Keratinocyte (primary cell): ENCODE data around the gene NRXN2. TPM values are rescaled to one million over a fixed set of nuclear protein-coding genes. Genes with fewer than 3 reads are reported as not detected.

Source experiments
- DNase-seq: peaks from one replicate; pipeline ENCODE4 v3.0.0-alpha.2; 2011; ENCODE audit warnings: low read depth, missing footprints, low spot score
- FAIRE-seq: peaks from 2 replicates; lab custom pipeline; 2011; peaks lifted over from hg19 to GRCh38; lab: Jason Lieb, UNC
- H2AFZ ChIP-seq: 2 replicates; pipeline ENCODE4 v1.6.0; 2012; ENCODE audit warnings: low read length, control low read depth, inconsistent platforms; ENCODE audit not compliant: control insufficient read depth
- H3K27ac ChIP-seq: 2 replicates; pipeline ENCODE4 v1.5.1; 2011; ENCODE audit warnings: low read length; ENCODE audit not compliant: control insufficient read depth, insufficient read depth
- H3K27me3 ChIP-seq: 3 replicates; pipeline ENCODE4 v1.6.0; 2011; ENCODE audit warnings: low read length; ENCODE audit not compliant: control insufficient read depth, insufficient read depth; ENCODE audit errors: extremely low read depth
- H3K36me3 ChIP-seq, 2 experiments: 2 replicates in 1 of 2; 3 replicates in 1 of 2; pipeline ENCODE4 v1.5.1; 2011; ENCODE audit warnings: low read length in 2 of 2, mild to moderate bottlenecking in 1 of 2; ENCODE audit not compliant: control insufficient read depth in 2 of 2, insufficient read depth in 2 of 2; ENCODE audit errors: extremely low read depth in 1 of 2
- H3K4me1 ChIP-seq: 3 replicates; pipeline ENCODE4 v1.5.1; 2011; ENCODE audit warnings: low read length; ENCODE audit not compliant: control insufficient read depth, insufficient read depth; ENCODE audit errors: extremely low read depth
- H3K4me2 ChIP-seq: 3 replicates; pipeline ENCODE4 v1.6.0; 2011; ENCODE audit warnings: low read depth, low read length; ENCODE audit not compliant: control insufficient read depth, insufficient read depth; ENCODE audit errors: extremely low read depth
- H3K4me3 ChIP-seq, 3 experiments: fragments of 200-600 bp in 1 of 3; sonication (generic) in 1 of 3; 2 replicates in 2 of 3; 3 replicates in 1 of 3; pipeline ENCODE4 v1.5.1; 2011 to 2016; ENCODE audit warnings: low read length in 3 of 3, mild to moderate bottlenecking in 3 of 3, control low read depth in 2 of 3, inconsistent platforms in 1 of 3, low read depth in 1 of 3, mixed read lengths in 1 of 3, mixed run types in 1 of 3, moderate library complexity in 1 of 3; ENCODE audit not compliant: control insufficient read depth in 2 of 3, insufficient read depth in 2 of 3; ENCODE audit errors: extremely low read depth in 1 of 3
- H3K79me2 ChIP-seq: 2 replicates; pipeline ENCODE4 v1.6.0; 2012; ENCODE audit warnings: low read length; ENCODE audit not compliant: control insufficient read depth, insufficient read depth
- H3K9ac ChIP-seq: 3 replicates; pipeline ENCODE4 v1.6.0; 2011; ENCODE audit warnings: low read length; ENCODE audit not compliant: control insufficient read depth, insufficient read depth; ENCODE audit errors: extremely low read depth
- H3K9me1 ChIP-seq: 3 replicates; pipeline ENCODE4 v1.6.0; 2011; ENCODE audit warnings: low read length; ENCODE audit not compliant: control insufficient read depth, insufficient read depth; ENCODE audit errors: extremely low read depth
- H3K9me3 ChIP-seq: 2 replicates; pipeline ENCODE4 v1.5.1; 2012; ENCODE audit warnings: low read depth, low read length; ENCODE audit not compliant: control insufficient read depth
- H4K20me1 ChIP-seq: 3 replicates; pipeline ENCODE4 v1.6.0; 2011; ENCODE audit warnings: low read length; ENCODE audit not compliant: control insufficient read depth, insufficient read depth; ENCODE audit errors: extremely low read depth
- EZH2 ChIP-seq: IDR thresholded peaks from one replicate; pipeline ENCODE4 v1.6.1; 2012; ENCODE audit warnings: inconsistent platforms, mild to moderate bottlenecking, low read length, moderate library complexity
- dilution Hi-C: fragments of 300-500 bp; cut with MboI; formaldehyde crosslinking; loops from one replicate; pipeline ENCODE4 v1.7.0; 2020; ENCODE audit warnings: low sequenced_read_pairs; ENCODE audit not compliant: extremely low pct_ligation_motif_present
- polyA plus RNA-seq, 5 experiments: library from polyadenylated mRNA; depleted of rRNA in 3 of 5; stranded (reverse) in 3 of 5; stranded (forward) in 1 of 5; unstranded in 1 of 5; fragments of >200 nt; gene quantifications; 1 replicate in 1 of 5; 2 replicates in 3 of 5; 3 replicates in 1 of 5; pipeline versions ENCODE4 v1.2.1 to v1.2.3, GENCODE V29; 2011 to 2012; ENCODE audit warnings: missing spikeins in 2 of 5, low read depth in 1 of 5, low replicate concordance in 1 of 5
- TF ChIP-seq, protein P1 (sequence below), 3 experiments: IDR thresholded peaks in 1 of 3; conservative IDR thresholded peaks in 1 of 3; optimal IDR thresholded peaks in 1 of 3; 2 replicates in 2 of 3; 3 replicates in 1 of 3; pipeline versions ENCODE3 to v1.5.1; 2011; ENCODE audit warnings: low read length in 3 of 3, mild to moderate bottlenecking in 3 of 3, moderate library complexity in 2 of 3, control low read depth in 1 of 3, inconsistent platforms in 1 of 3; ENCODE audit not compliant: insufficient read depth in 2 of 3; ENCODE audit errors: extremely low read depth in 1 of 3

The NRXN2 gene
- polyA plus RNA-seq, 1 donor (not counting 4 experiments of a cell fraction or from before 2014, with no cell fraction given) = not detected

DNA sequence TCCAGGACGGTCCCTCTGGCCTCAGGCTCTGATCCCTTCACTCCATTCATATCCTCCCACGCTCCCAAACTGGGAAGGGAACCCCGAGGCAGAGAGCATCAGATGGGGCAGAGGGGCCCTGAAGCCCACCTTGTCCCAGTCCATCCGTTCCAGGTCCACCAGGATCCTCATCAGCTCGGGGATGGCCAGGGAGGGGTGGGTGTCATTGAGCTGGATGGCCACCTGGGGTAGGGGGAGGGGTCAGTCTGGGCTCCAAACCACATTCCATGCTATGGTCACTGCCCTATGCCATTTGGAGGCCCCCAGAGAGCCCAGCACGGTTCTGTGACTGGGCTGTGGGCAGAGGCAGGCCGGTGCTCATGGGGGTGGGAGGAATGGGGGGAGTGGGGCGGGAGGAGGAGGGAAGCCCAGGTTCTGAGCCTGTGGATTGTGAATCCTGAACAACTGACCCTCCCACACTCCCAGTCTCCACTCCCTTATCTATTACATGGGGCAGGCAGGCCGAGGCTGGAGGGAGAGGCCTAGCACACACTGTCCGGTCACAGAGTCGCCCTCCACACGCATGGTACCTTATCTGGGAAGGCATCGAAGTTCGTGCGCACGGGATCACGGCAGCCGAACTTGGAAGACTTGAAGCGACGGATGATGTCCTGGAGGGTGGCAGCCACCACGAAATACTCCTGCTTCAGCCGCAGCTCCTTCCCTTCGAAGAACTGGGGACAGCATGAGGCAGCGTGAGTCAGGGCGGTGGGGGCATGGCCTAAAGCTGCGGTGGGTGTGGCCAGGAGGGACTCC, 31.3 kb upstream of the NRXN2 start:
- H3K4me1 ChIP-seq = no peaks in the 10 kb centered on the region
- no peaks in the 10 kb centered on the region for H4K20me1 ChIP-seq
- no peaks in the 10 kb centered on the region for H3K9me1 ChIP-seq
- no peak overlapping the region for H3K27ac ChIP-seq
- H3K36me3 ChIP-seq = no peaks in the 10 kb centered on the region
- no peak overlapping the region for H2AFZ ChIP-seq
- TF ChIP-seq EZH2 = no peak
- TF ChIP-seq, protein P1, sequence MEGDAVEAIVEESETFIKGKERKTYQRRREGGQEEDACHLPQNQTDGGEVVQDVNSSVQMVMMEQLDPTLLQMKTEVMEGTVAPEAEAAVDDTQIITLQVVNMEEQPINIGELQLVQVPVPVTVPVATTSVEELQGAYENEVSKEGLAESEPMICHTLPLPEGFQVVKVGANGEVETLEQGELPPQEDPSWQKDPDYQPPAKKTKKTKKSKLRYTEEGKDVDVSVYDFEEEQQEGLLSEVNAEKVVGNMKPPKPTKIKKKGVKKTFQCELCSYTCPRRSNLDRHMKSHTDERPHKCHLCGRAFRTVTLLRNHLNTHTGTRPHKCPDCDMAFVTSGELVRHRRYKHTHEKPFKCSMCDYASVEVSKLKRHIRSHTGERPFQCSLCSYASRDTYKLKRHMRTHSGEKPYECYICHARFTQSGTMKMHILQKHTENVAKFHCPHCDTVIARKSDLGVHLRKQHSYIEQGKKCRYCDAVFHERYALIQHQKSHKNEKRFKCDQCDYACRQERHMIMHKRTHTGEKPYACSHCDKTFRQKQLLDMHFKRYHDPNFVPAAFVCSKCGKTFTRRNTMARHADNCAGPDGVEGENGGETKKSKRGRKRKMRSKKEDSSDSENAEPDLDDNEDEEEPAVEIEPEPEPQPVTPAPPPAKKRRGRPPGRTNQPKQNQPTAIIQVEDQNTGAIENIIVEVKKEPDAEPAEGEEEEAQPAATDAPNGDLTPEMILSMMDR (optimal IDR thresholded peaks at IDR 0.05 in 1 of 3, IDR thresholded peaks at IDR 0.05 in 1 of 3, conservative IDR thresholded peaks at IDR 0.05 in 1 of 3; ENCODE audit: extremely low read depth in 1 of 3, insufficient read depth in 2 of 3, low read length in 3 of 3) = no peak
- DNase-seq = no peak
- no peak overlapping the region for H3K9ac ChIP-seq
- dilution Hi-C loops = no loop called here
- no peaks in the 10 kb centered on the region for H3K79me2 ChIP-seq
- H3K4me2 ChIP-seq = no peak overlapping the region
- H3K4me3 ChIP-seq = no peak overlapping the region
- FAIRE-seq = no peak
- H3K27me3 ChIP-seq = no peaks in the 10 kb centered on the region
- H3K9me3 ChIP-seq = no peaks in the 10 kb centered on the region

DNA sequence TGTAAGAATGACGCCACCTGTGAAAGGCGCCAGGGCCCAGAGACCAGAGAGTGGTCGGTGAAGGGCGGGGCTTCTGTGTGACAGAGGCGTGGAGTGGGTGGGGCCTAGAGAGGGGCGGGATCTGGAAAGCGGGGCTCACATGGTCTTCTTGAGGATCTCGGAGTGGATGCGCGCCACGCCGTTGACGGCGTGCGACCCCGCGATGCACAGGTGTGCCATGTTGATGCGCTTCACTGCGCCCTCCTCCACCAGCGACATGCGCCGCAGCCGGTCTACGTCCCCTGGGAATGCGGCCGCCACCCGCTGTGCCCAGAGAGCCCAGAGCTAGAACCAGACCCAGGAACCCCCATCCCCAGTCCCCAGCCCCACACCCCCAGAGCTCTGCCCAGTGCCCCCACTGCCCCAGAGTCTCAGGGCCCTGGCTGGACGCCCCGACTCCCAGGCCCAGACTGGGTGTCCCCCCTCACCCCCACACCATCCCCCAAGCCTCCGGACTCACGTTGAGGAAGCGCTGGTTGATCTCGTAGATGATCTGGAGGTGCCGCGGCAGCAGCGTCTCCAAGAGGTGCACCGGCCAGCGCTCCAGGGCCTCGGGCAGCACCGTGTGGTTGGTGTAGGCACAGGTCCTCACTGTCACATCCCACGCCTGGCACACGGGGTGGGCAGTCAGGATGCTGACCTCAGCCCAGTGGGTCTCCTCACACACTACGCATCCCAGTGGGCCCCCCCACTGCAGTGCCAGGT, 30.6 kb upstream of the NRXN2 start:
- dilution Hi-C loops = no loop called here
- Histone ChIP-seq H3K4me3 (no peak overlapping the region), H3K9me1 (no peaks in the 10 kb centered on the region), H3K27me3 (no peaks in the 10 kb centered on the region), H2AFZ (no peak overlapping the region), H4K20me1 (no peaks in the 10 kb centered on the region), H3K36me3 (no peaks in the 10 kb centered on the region), H3K27ac (no peak overlapping the region), H3K79me2 (no peaks in the 10 kb centered on the region), H3K4me2 (no peak overlapping the region), H3K9ac (no peak overlapping the region), H3K4me1 (peaks cover under 1% of the 10 kb centered on the region), H3K9me3 (no peaks in the 10 kb centered on the region)
- DNase-seq (no peak), FAIRE-seq (no peak)
- TF ChIP-seq, protein P1 (optimal IDR thresholded peaks at IDR 0.05 in 1 of 3, IDR thresholded peaks at IDR 0.05 in 1 of 3, conservative IDR thresholded peaks at IDR 0.05 in 1 of 3; ENCODE audit: extremely low read depth in 1 of 3, insufficient read depth in 2 of 3, low read length in 3 of 3) = no peak
- TF ChIP-seq EZH2 = no peak
